Spleen (tissue), 11 donors: ENCODE data around the gene ZRSR2. TPM values are rescaled to one million over a fixed set of nuclear protein-coding genes. Genes with fewer than 3 reads are reported as not detected.

Experiments used
- DNase-seq: peaks from one replicate; pipeline ENCODE4 v3.0.0-alpha.2; 2020
- H3K27ac ChIP-seq, 8 donors: fragments of 200-600 bp; sonication (generic) in 7 of 8; 1 replicate in 4 of 8; 2 replicates in 4 of 8; pipeline versions ENCODE4 v1.5.0 to v1.8.0; 2016 to 2021; ENCODE audit warnings: inconsistent platforms in 4 of 8, mild to moderate bottlenecking in 4 of 8, moderate library complexity in 1 of 8
- H3K27me3 ChIP-seq, 7 donors: fragments of 200-600 bp; sonication (generic) in 6 of 7; replicated peaks in 1 of 7; 1 replicate in 4 of 7; 2 replicates in 3 of 7; pipeline versions ENCODE4 v1.5.0 to v1.8.0; 2016 to 2021; ENCODE audit warnings: inconsistent platforms in 3 of 7, mild to moderate bottlenecking in 1 of 7
- H3K36me3 ChIP-seq, 6 donors: fragments of 200-600 bp; sonication (generic) in 5 of 6; 1 replicate in 4 of 6; 2 replicates in 2 of 6; pipeline versions ENCODE4 v1.5.0 to v1.8.0; 2016 to 2021; ENCODE audit warnings: inconsistent platforms in 2 of 6
- H3K4me1 ChIP-seq, 6 donors: fragments of 200-600 bp; sonication (generic) in 5 of 6; 1 replicate in 3 of 6; 2 replicates in 3 of 6; pipeline versions ENCODE4 v1.5.0 to v1.8.0; 2016 to 2021; ENCODE audit warnings: inconsistent platforms in 3 of 6
- H3K4me3 ChIP-seq, 8 donors: fragments of 200-600 bp; sonication (generic) in 7 of 8; 1 replicate in 4 of 8; 2 replicates in 4 of 8; pipeline versions ENCODE4 v1.5.0 to v1.8.0; 2016 to 2021; ENCODE audit warnings: inconsistent platforms in 4 of 8, mild to moderate bottlenecking in 4 of 8, moderate library complexity in 2 of 8
- H3K9me3 ChIP-seq, 8 donors: fragments of 200-600 bp; sonication (generic) in 7 of 8; 1 replicate in 4 of 8; 2 replicates in 4 of 8; pipeline versions ENCODE4 v1.5.0 to v1.8.0; 2016 to 2021; ENCODE audit warnings: inconsistent platforms in 4 of 8
- POLR2A ChIP-seq, 3 donors: fragments of 450-650 bp; IDR thresholded peaks; one replicate each; pipeline ENCODE4 v1.5.1; 2017; ENCODE audit warnings: antibody characterized with exemption in 3 of 3, mild to moderate bottlenecking in 1 of 3
- POLR2AphosphoS5 ChIP-seq, 3 donors: sonication (generic); formaldehyde crosslinking; IDR thresholded peaks; one replicate each; pipeline ENCODE4 v1.5.1; 2017; ENCODE audit warnings: antibody characterized with exemption in 3 of 3
- WGBS, 5 donors: extraction: QIAGEN DNeasy Blood & Tissue Kit in 3 of 5; methylation state at CpG; one replicate each; pipeline versions ENCODE4 v1.1.5 to v1.1.7; 2013 to 2018; 5-methylcytosine and 5-hydroxymethylcytosine counted together
- intact Hi-C: fragments of 100-400 bp; cut with DNase I; formaldehyde crosslinking; loops from one replicate; pipeline ENCODE4 v1.15.0; 2023; ENCODE audit warnings: low total_unique reads
- polyA plus RNA-seq, 3 donors: library from polyadenylated mRNA; stranded (reverse); fragments of 200-250 nt; gene quantifications; one replicate each; pipeline ENCODE4 v1.2.1, GENCODE V29; 2013
- total RNA-seq, 7 donors: library from RNA; depleted of rRNA in 3 of 7; stranded (reverse); fragments of >200 nt in 3 of 7; fragmentation: NEBNext Ultra II Directional in 4 of 7; extraction: Animal tissue kit (Norgen Biotek cat#: 25700) in 4 of 7; gene quantifications; one replicate each; pipeline versions ENCODE4 v1.1.0 to v1.2.1, GENCODE V29; 2016 to 2021
- TF ChIP-seq, protein P1 (sequence below), 11 experiments: fragments of 200-600 bp in 7 of 11; fragments of 450-650 bp in 4 of 11; sonication (generic) in 4 of 11; IDR thresholded peaks in 8 of 11; conservative IDR thresholded peaks in 3 of 11; 1 replicate in 7 of 11; 2 replicates in 4 of 11; pipeline versions ENCODE4 v1.4.0 to v1.8.0; 2016 to 2021; ENCODE audit warnings: antibody characterized with exemption in 11 of 11, inconsistent platforms in 4 of 11, mild to moderate bottlenecking in 1 of 11
- donor health status: healthy with polysubstance abuse.
- donor health status: DM: no; HTN: no; CAD: no; lungs with moderate emphysema.
- donor health status: DM: no; HTN: no; CAD: no.
- donor health status: Bipolar disorder and iron deficiency.
- donor health status: healthy.
- donor health status: DM: no; HTN: no; CAD: no.
- donor health status: DM: yes; HTN: yes; CAD: no.

The ZRSR2 gene
- total and polyA plus RNA-seq, 10 donors: 8.3 to 65.1 (median 19.7) TPM

DNA sequence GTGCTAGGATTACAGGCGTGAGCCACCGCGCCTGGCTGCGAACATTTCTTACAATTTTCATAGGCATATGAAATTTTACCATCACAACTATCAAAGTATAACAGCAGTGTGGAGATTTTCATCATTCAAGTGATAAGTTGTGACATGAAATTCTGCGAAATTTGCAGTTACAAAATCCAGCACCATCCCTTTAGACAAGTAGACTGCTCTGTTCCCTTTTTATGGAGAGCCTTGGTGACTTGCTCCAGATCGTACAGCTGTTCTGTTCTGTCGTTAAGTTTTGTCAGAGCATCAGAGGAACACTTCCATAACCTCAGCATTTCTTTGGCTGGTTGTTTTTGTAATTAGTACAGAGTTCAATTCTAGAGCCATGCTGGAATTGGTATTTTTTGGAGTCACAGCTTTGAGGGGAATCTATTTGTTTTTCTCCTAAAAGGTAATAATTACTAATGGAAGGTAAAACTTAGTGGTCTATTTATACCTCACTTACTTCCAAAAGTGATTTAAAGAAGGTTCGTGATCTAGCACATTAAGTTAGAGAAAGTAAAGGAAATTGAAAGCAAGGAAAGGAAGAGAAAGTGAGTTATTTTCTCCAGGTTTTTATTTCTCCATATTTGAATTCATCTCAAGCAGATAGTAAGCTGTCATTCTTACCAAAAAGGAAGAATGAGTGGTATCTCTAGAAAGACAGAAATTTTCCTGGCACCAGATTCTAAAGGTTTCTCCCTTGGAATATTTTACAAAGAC lies 22.1 kb downstream of the ZRSR2 start:
- TF ChIP-seq POLR2A (IDR thresholded peaks at IDR 0.05) (no peak), POLR2AphosphoS5 (IDR thresholded peaks at IDR 0.05) (no peak)
- TF ChIP-seq, protein P1, sequence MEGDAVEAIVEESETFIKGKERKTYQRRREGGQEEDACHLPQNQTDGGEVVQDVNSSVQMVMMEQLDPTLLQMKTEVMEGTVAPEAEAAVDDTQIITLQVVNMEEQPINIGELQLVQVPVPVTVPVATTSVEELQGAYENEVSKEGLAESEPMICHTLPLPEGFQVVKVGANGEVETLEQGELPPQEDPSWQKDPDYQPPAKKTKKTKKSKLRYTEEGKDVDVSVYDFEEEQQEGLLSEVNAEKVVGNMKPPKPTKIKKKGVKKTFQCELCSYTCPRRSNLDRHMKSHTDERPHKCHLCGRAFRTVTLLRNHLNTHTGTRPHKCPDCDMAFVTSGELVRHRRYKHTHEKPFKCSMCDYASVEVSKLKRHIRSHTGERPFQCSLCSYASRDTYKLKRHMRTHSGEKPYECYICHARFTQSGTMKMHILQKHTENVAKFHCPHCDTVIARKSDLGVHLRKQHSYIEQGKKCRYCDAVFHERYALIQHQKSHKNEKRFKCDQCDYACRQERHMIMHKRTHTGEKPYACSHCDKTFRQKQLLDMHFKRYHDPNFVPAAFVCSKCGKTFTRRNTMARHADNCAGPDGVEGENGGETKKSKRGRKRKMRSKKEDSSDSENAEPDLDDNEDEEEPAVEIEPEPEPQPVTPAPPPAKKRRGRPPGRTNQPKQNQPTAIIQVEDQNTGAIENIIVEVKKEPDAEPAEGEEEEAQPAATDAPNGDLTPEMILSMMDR (IDR thresholded peaks at IDR 0.05 in 8 of 11, conservative IDR thresholded peaks at IDR 0.05 in 3 of 11): no peak
- H3K36me3 ChIP-seq: peaks cover 0 to 100% (median 80%) of the 10 kb centered on the region in 6 donors
- no peaks in the 10 kb centered on the region for H3K9me3 ChIP-seq
- intact Hi-C loops: no loop called here
- no peak for DNase-seq
- no peak overlapping the region for H3K27ac ChIP-seq
- WGBS, 5 donors: 68 to 94% (median 88%) methylated on average over 5 to 8 of the region's 8 CpGs
- H3K4me1 ChIP-seq: peaks cover 0 to 31% (median 7%) of the 10 kb centered on the region in 6 donors
- no peaks in the 10 kb centered on the region for H3K27me3 ChIP-seq
- H3K4me3 ChIP-seq: no peak overlapping the region

DNA sequence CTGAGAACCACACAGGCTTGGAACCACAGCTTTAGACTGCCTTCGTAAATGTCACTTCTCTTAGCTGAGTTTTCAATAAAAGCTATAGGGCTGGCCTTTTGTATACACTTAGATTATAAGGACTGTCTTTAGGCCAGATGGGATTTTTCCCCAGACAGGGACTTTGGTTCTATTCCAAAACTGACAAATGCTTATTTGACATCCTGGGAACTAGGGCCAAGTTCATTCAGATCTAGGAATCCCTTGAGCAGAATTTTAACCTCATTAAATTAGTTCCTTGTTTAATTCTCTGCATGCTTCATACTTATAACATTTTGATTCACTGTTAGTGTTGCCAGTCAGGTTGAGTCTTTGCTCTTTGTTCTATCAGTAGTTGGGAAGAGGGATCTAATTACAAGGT lies 23.1 kb downstream of the ZRSR2 start:
- Histone ChIP-seq H3K27ac (no peak overlapping the region), H3K4me3 (no peak overlapping the region), H3K36me3 (peaks cover 0 to 100% (median 81%) of the 10 kb centered on the region in 6 donors), H3K27me3 (no peaks in the 10 kb centered on the region), H3K9me3 (no peaks in the 10 kb centered on the region), H3K4me1 (peaks cover 0 to 32% (median 7%) of the 10 kb centered on the region in 6 donors)
- intact Hi-C loops: no loop called here
- no peak for DNase-seq
- TF ChIP-seq POLR2AphosphoS5 (IDR thresholded peaks at IDR 0.05): no peak
- TF ChIP-seq POLR2A (IDR thresholded peaks at IDR 0.05): no peak
- TF ChIP-seq, protein P1 (IDR thresholded peaks at IDR 0.05 in 8 of 11, conservative IDR thresholded peaks at IDR 0.05 in 3 of 11): no peak
- WGBS, 5 donors: 78 to 100% (median 85%) methylated on average over 1 of the region's 1 CpG

DNA sequence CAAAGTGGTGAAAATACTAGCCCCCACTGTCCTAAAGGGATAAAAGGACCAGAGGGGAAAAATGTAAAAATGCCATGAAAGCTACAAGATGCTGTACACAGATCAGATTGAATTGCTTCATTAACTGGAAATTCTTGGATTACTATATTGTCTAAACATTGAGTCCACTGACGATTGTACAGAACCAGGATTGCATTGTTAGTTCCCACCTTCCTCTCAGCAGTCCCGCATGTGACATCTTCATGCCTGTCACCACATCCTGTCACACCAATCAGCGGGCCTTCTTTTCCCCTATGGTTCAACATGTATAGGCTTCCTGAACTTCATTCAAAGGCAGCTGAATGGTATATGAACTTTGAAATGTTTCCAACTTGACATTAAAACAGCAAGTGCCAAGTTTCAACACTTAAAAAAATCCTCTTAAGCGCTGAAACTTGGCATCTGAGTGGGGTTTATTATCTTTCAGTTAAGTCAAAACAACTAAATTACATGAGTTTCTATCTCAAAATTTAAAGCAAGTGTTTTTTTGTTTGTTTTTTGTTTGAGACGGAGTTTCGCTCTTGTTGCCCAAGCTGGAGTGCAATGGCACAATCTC lies 24.6 kb downstream of the ZRSR2 start:
- peaks cover 0 to 100% (median 78%) of the 10 kb centered on the region in 6 donors for H3K36me3 ChIP-seq
- no peak for DNase-seq

More for the DNA sequence above, 24.6 kb downstream of the ZRSR2 start:
- Histone ChIP-seq H3K4me1 (peaks cover 0 to 32% (median 7%) of the 10 kb centered on the region in 6 donors), H3K9me3 (no peaks in the 10 kb centered on the region), H3K27me3 (no peaks in the 10 kb centered on the region), H3K27ac (no peak overlapping the region), H3K4me3 (no peak overlapping the region)
- intact Hi-C loops: no loop called here
- WGBS, 5 donors: 68 to 87% (median 77%) methylated on average over 6 of the region's 6 CpGs
- TF ChIP-seq POLR2AphosphoS5 (IDR thresholded peaks at IDR 0.05) (no peak), POLR2A (IDR thresholded peaks at IDR 0.05) (no peak)
- TF ChIP-seq, protein P1 (IDR thresholded peaks at IDR 0.05 in 8 of 11, conservative IDR thresholded peaks at IDR 0.05 in 3 of 11): no peak
